Measurements from ENCODE around the gene BIN1. TPM values are rescaled to one million over a fixed set of nuclear protein-coding genes. Genes with fewer than 3 reads are reported as not detected.

BIN1 gene
- total and polyA plus RNA-seq, 2 of the 4 experiments (the other 2 are of a cell fraction) = 18.1 to 25.7 TPM

- Histone ChIP-seq H2AFZ (replicated peaks; ENCODE audit: low read length, poor library complexity) (no peak overlapping the region), H3K18ac (ENCODE audit: low read depth, low read length) (no peak overlapping the region), H2AK9ac (replicated peaks; ENCODE audit: low read depth, low read length, poor library complexity) (no peak overlapping the region), H2BK15ac (ENCODE audit: low read depth, low read length) (no peak overlapping the region), H3K14ac (replicated peaks; ENCODE audit: low read depth, low read length) (no peak overlapping the region), H3K27me3 (ENCODE audit: control insufficient read depth, insufficient read depth, low read length) (peaks cover 13% of the 10 kb centered on the region), H3K4ac (ENCODE audit: low read depth, low read length) (no peak overlapping the region), H4K91ac (ENCODE audit: insufficient read depth, low read depth, low read length) (no peak overlapping the region), H4K5ac (ENCODE audit: low read depth, low read length) (no peak overlapping the region), H2BK5ac (ENCODE audit: low read depth, low read length, poor library complexity, severe bottlenecking) (no peak overlapping the region), H3K36me3 (ENCODE audit: control insufficient read depth, insufficient read depth, low read length) (no peaks in the 10 kb centered on the region), H3K4me1 (ENCODE audit: control insufficient read depth, insufficient read depth, low read length) (no peaks in the 10 kb centered on the region), H3K4me2 (ENCODE audit: low read depth, low read length) (no peak overlapping the region), H4K8ac (ENCODE audit: low read depth in 2 of 2, low read length in 2 of 2) (no peak overlapping the region), H3K79me1 (ENCODE audit: low read depth in 1 of 2, low read length in 2 of 2) (no peaks in the 10 kb centered on the region), H2AK5ac (ENCODE audit: low read depth, low read length) (no peak overlapping the region), H2BK120ac (ENCODE audit: low read depth, low read length) (no peak overlapping the region), H3K56ac (ENCODE audit: extremely low read depth, insufficient read depth, low read length) (no peak overlapping the region), H3K23ac (ENCODE audit: low read depth, low read length) (no peak overlapping the region), H3K4me3 (ENCODE audit: insufficient read depth, low read depth, low read length) (no peak overlapping the region), H4K20me1 (ENCODE audit: insufficient read depth, low read length) (no peaks in the 10 kb centered on the region), H2BK20ac (ENCODE audit: low read depth, low read length) (no peak overlapping the region), H3K9me3 (ENCODE audit: control insufficient read depth, insufficient read depth, low read length) (no peaks in the 10 kb centered on the region), H3K9me1 (ENCODE audit: insufficient read depth, low read length) (no peaks in the 10 kb centered on the region), H3K9ac (ENCODE audit: low read depth, low read length) (no peak overlapping the region), H3K27ac (ENCODE audit: insufficient read depth, low read length) (no peak overlapping the region)
- dilution Hi-C loops (cut with HindIII; ENCODE audit: low sequenced_read_pairs, unreplicated experiment) = no loop called here
- ATAC-seq (ENCODE audit: low read depth) (no peak), DNase-seq (no peak)
- ChIA-PET POLR2A (ENCODE audit: unreplicated experiment) (no interaction called here), CTCF (no interaction called here)
- intact Hi-C loops (cut with micrococcal nuclease) = no loop called here
- BruUV-seq (replicated peaks) = no TSS peak
- in situ Hi-C loops (cut with MboI; ENCODE audit: low sequenced_read_pairs) = no loop called here
- TF ChIP-seq SMC3 (IDR thresholded peaks at IDR 0.05; ENCODE audit: low read depth, low read length) = no peak
- no peak for TF ChIP-seq NFE2L2 (IDR thresholded peaks at IDR 0.05; ENCODE audit: low read depth, low read length)
- no peak for TF ChIP-seq POLR2A (IDR thresholded peaks at IDR 0.05; ENCODE audit: low read depth, low read length)
- no peak for TF ChIP-seq RFX5 (IDR thresholded peaks at IDR 0.05; ENCODE audit: low read depth, low read length)
- TF ChIP-seq MAFK (IDR thresholded peaks at IDR 0.05; ENCODE audit: low read depth, low read length) = no peak
- TF ChIP-seq RCOR1 (IDR thresholded peaks at IDR 0.05; ENCODE audit: insufficient replicate concordance, low read length) = no peak
- TF ChIP-seq MXI1 (IDR thresholded peaks at IDR 0.05; ENCODE audit: borderline replicate concordance, low read depth, low read length) = no peak
- TF ChIP-seq MAZ (IDR thresholded peaks at IDR 0.05; ENCODE audit: borderline replicate concordance, low read depth, low read length) = no peak
- no peak for TF ChIP-seq CEBPB (IDR thresholded peaks at IDR 0.05; ENCODE audit: low read depth, low read length)
- TF ChIP-seq USF2 (IDR thresholded peaks at IDR 0.05; ENCODE audit: low read depth, low read length) = no peak
- TF ChIP-seq CTCF (conservative IDR thresholded peaks at IDR 0.05; ENCODE audit: low read depth, low read length) = no peak
- TF ChIP-seq BHLHE40 (IDR thresholded peaks at IDR 0.05; ENCODE audit: low read depth, low read length) = no peak
- no peak for TF ChIP-seq CHD1 (IDR thresholded peaks at IDR 0.05; ENCODE audit: low read depth, low read length)
- no peak for TF ChIP-seq FOS (IDR thresholded peaks at IDR 0.05; ENCODE audit: low read depth, low read length)
- TF ChIP-seq RAD21 (IDR thresholded peaks at IDR 0.05; ENCODE audit: low read length) = no peak
- TF ChIP-seq ELK1 (IDR thresholded peaks at IDR 0.05; ENCODE audit: borderline replicate concordance, low read depth, low read length) = no peak
- WGBS, 2 experiments (ENCODE audit: extremely low coverage in 2 of 2, insufficient read length in 1 of 2) = 40% methylated on average over 1 of the region's 6 CpGs; no CpG with 5 or more reads in 1 of the 2 experiments
Measured at GRCh38 chr2:127118467-127118866, 11.5 kb upstream of the BIN1 start.

Data from IMR-90 (cell line).